PC-3 (cell line): ENCODE measurements around the gene SIX1.

Experiments
- CTCF ChIP-seq: fragments of 300-600 bp; sonication (generic); conservative IDR thresholded peaks from 2 replicates; pipeline ENCODE4 v1.5.1; 2017; ENCODE audit warnings: antibody characterized with exemption, low read depth, mild to moderate bottlenecking, low read length
- EZH2 ChIP-seq: fragments of 300-600 bp; sonication (generic); IDR thresholded peaks from one replicate; pipeline ENCODE4 v1.6.1; 2017; ENCODE audit warnings: antibody characterized with exemption, mild to moderate bottlenecking, low read length; ENCODE audit not compliant: unreplicated experiment
- EZH2phosphoT487 ChIP-seq: fragments of 300-600 bp; sonication (generic); IDR thresholded peaks from 2 replicates; pipeline ENCODE4 v1.6.1; 2018; ENCODE audit warnings: mild to moderate bottlenecking, antibody characterized with exemption, low read length, borderline replicate concordance

GRCh38 chr14:60665177-60665550 lies 15.9 kb upstream of the SIX1 start:
- TF ChIP-seq CTCF (no peak), EZH2 (no peak), EZH2phosphoT487 (no peak)
